CD4-positive, CD25-positive, alpha-beta regulatory T cell (primary cell): ENCODE data around the gene DIP2C. TPM values are rescaled to one million over a fixed set of nuclear protein-coding genes. Genes with fewer than 3 reads are reported as not detected.

ENCODE experiments used
- ATAC-seq, 2 donors: fragments of 150-1000 bp; cut with Tn5 transposase; one replicate each; pipeline ENCODE4 v1.10.0; 2021; ENCODE audit warnings: low read depth in 2 of 2, moderate number of reproducible peaks in 2 of 2, moderate library complexity in 1 of 2
- DNase-seq, 3 donors: peaks; one replicate each; pipeline versions ENCODE4 v3.0.0 to v3.0.0-alpha.2; 2012 to 2022; ENCODE audit warnings: mixed read lengths in 1 of 3
- H3K27ac ChIP-seq: one replicate; pipeline ENCODE4 v1.7.0; 2013; ENCODE audit warnings: mild to moderate bottlenecking, low read length; ENCODE audit not compliant: insufficient read depth, poor library complexity, severe bottlenecking
- H3K27me3 ChIP-seq: one replicate; pipeline ENCODE4 v1.7.0; 2013; ENCODE audit warnings: low read length; ENCODE audit not compliant: control insufficient read depth, insufficient read depth
- H3K36me3 ChIP-seq: one replicate; pipeline ENCODE4 v1.7.0; 2013; ENCODE audit warnings: mild to moderate bottlenecking, low read length, moderate library complexity; ENCODE audit not compliant: control insufficient read depth, insufficient read depth
- H3K4me1 ChIP-seq: 2 replicates; pipeline ENCODE4 v1.7.0; 2013; ENCODE audit warnings: mild to moderate bottlenecking, low read length; ENCODE audit not compliant: insufficient read depth, control insufficient read depth, poor library complexity, severe bottlenecking
- H3K4me3 ChIP-seq: one replicate; pipeline ENCODE4 v1.7.0; 2013; ENCODE audit warnings: low read depth, mild to moderate bottlenecking, low read length, moderate library complexity
- H3K9me3 ChIP-seq, 2 experiments: 1 replicate in 1 of 2; 2 replicates in 1 of 2; pipeline ENCODE4 v1.7.0; 2013; ENCODE audit warnings: low read length in 2 of 2, mild to moderate bottlenecking in 1 of 2, moderate library complexity in 1 of 2; ENCODE audit not compliant: control insufficient read depth in 2 of 2
- H3K27ac Mint-ChIP-seq, 3 donors: one replicate each; pipeline ENCODE4 v1.8.0; 2020 to 2022; ENCODE audit warnings: mild to moderate bottlenecking in 3 of 3, mixed read lengths in 3 of 3, moderate library complexity in 2 of 3
- H3K27me3 Mint-ChIP-seq: one replicate; pipeline ENCODE4 v1.8.0; 2022; ENCODE audit warnings: mild to moderate bottlenecking, mixed read lengths
- H3K36me3 Mint-ChIP-seq: one replicate; pipeline ENCODE4 v1.8.0; 2020; ENCODE audit warnings: mixed read lengths
- H3K4me1 Mint-ChIP-seq, 4 donors: one replicate each; pipeline ENCODE4 v1.8.0; 2020 to 2022; ENCODE audit warnings: mixed read lengths in 4 of 4, mild to moderate bottlenecking in 1 of 4
- H3K4me3 Mint-ChIP-seq, 4 donors: one replicate each; pipeline ENCODE4 v1.8.0; 2020 to 2022; ENCODE audit warnings: mild to moderate bottlenecking in 4 of 4, mixed read lengths in 4 of 4, moderate library complexity in 3 of 4
- H3K9me3 Mint-ChIP-seq, 7 donors: one replicate each; pipeline ENCODE4 v1.8.0; 2020 to 2022; ENCODE audit warnings: mixed read lengths in 7 of 7, mild to moderate bottlenecking in 3 of 7, moderate library complexity in 2 of 7
- polyA plus RNA-seq, 4 donors: library from polyadenylated mRNA; unstranded; fragments of 300-500 nt; fragmentation: Illumina TruSeq; gene quantifications; one replicate each; pipeline ENCODE4 v1.2.3, GENCODE V29; 2021
- total RNA-seq: library from RNA; stranded (reverse); gene quantifications from one replicate; pipeline ENCODE4 v1.2.3, GENCODE V29; 2022

The DIP2C gene
- total and polyA plus RNA-seq, 5 donors from 2014 or later = 0.47 to 4.1 (median 0.54) TPM

- Mint-ChIP-seq H3K4me1 (peaks cover 0 to 5% (median 0%) of the 10 kb centered on the region in 4 donors), H3K36me3 (no peaks in the 10 kb centered on the region), H3K27me3 (peaks cover 6% of the 10 kb centered on the region), H3K4me3 (no peak overlapping the region), H3K27ac (no peak overlapping the region), H3K9me3 (peaks cover 0 to 2% (median 0%) of the 10 kb centered on the region in 7 donors)
- H3K4me1 ChIP-seq = no peaks in the 10 kb centered on the region
- no peak for ATAC-seq
- no peak overlapping the region for H3K4me3 ChIP-seq
- DNase-seq = no peak
- no peaks in the 10 kb centered on the region for H3K9me3 ChIP-seq
- H3K27me3 ChIP-seq = no peaks in the 10 kb centered on the region
- no peaks in the 10 kb centered on the region for H3K36me3 ChIP-seq
- no peak overlapping the region for H3K27ac ChIP-seq
Measured at GRCh38 chr10:665579-666091, 23.8 kb downstream of the DIP2C start.

DNA sequence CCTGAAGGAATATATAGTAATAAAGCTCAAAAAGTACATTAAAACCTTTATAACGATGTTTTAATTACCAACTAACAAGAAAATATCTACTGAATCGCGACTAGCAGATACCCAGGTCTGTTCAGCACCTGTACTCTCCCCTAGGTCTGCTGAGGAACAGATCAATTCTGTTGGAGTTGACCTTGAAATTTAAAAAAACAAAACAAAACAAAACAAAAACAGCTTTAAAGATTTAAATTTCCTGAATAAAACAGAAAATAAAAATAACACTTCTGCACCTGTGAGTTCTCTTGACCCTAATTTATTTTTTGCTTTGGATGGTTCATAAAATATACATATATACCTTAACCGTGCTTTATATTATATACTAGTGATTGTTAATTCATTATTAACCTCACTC lies 24.6 kb downstream of the DIP2C start:
- H3K4me3 Mint-ChIP-seq = no peak overlapping the region
- Histone ChIP-seq H3K27me3 (no peaks in the 10 kb centered on the region), H3K27ac (no peak overlapping the region), H3K36me3 (no peaks in the 10 kb centered on the region), H3K4me1 (no peaks in the 10 kb centered on the region), H3K9me3 (no peaks in the 10 kb centered on the region), H3K4me3 (no peak overlapping the region)
- H3K9me3 Mint-ChIP-seq = no peaks in the 10 kb centered on the region
- no peak for DNase-seq
- no peak overlapping the region for H3K27ac Mint-ChIP-seq
- H3K4me1 Mint-ChIP-seq = peaks cover 0 to 5% (median 0%) of the 10 kb centered on the region in 4 donors
- no peak for ATAC-seq
- H3K36me3 Mint-ChIP-seq = no peaks in the 10 kb centered on the region
- H3K27me3 Mint-ChIP-seq = peaks cover 6% of the 10 kb centered on the region

- H3K4me1 Mint-ChIP-seq = peaks cover 0 to 5% (median under 1%) of the 10 kb centered on the region in 4 donors
- no peaks in the 10 kb centered on the region for H3K9me3 Mint-ChIP-seq
- H3K4me3 Mint-ChIP-seq = no peak overlapping the region
- H3K36me3 ChIP-seq = no peaks in the 10 kb centered on the region
- no peak for ATAC-seq
- H3K27me3 ChIP-seq = no peaks in the 10 kb centered on the region
- no peak overlapping the region for H3K27ac Mint-ChIP-seq
- no peaks in the 10 kb centered on the region for H3K9me3 ChIP-seq
- no peaks in the 10 kb centered on the region for H3K36me3 Mint-ChIP-seq
- no peaks in the 10 kb centered on the region for H3K4me1 ChIP-seq
- H3K27me3 Mint-ChIP-seq = peaks cover 6% of the 10 kb centered on the region
- H3K27ac ChIP-seq = no peak overlapping the region
- no peak overlapping the region for H3K4me3 ChIP-seq
- no peak for DNase-seq
Measured at GRCh38 chr10:664301-664700, 25.2 kb downstream of the DIP2C start.

DNA sequence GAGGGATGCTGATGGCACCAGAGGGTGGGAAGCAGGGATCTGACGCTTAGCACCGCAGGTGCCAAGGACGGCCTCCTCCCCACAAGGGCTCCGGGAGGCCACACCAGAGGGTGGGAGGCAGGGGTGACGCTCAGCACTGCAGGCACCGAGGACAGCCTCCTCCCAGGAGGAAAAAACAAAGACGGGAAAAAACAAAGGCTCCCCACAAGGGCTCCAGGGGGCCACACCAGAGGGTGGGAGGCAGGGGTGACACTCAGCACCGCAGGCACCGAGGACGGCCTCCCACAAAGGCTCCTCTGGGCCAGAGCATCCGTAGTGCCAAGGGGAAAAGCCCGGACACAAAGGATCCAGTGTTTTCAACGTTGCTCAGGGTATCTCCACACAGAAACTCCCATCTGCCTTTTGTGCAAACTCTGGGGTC lies 25.6 kb downstream of the DIP2C start:
- H3K4me1 ChIP-seq = no peaks in the 10 kb centered on the region
- H3K27ac ChIP-seq = no peak overlapping the region
- H3K4me3 ChIP-seq = no peak overlapping the region
- H3K27ac Mint-ChIP-seq = no peak overlapping the region
- ATAC-seq (no peak), DNase-seq (no peak)
- H3K9me3 ChIP-seq = no peaks in the 10 kb centered on the region
- H3K4me3 Mint-ChIP-seq = no peak overlapping the region
- no peaks in the 10 kb centered on the region for H3K36me3 ChIP-seq
- peaks cover 0 to 5% (median 1%) of the 10 kb centered on the region in 4 donors for H3K4me1 Mint-ChIP-seq
- H3K9me3 Mint-ChIP-seq = no peaks in the 10 kb centered on the region
- peaks cover 6% of the 10 kb centered on the region for H3K27me3 Mint-ChIP-seq
- no peaks in the 10 kb centered on the region for H3K27me3 ChIP-seq
- no peaks in the 10 kb centered on the region for H3K36me3 Mint-ChIP-seq

DNA sequence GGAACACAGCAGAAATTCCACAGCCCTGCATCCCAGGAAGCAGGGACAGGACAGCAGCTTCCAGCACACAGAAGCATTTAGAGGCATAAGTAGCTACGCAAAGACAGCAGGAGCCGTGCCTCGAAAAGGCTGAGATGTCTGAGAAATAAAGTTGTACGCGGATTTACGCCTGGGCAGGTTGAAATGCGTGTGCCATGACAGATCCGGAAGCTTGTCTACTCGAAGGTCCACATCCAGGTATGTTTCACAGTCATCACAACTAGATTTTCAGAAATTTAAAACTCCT lies 26.1 kb downstream of the DIP2C start:
- DNase-seq (no peak), ATAC-seq (no peak)
- Histone ChIP-seq H3K27me3 (no peaks in the 10 kb centered on the region), H3K27ac (no peak overlapping the region), H3K4me3 (no peak overlapping the region), H3K36me3 (no peaks in the 10 kb centered on the region), H3K4me1 (no peaks in the 10 kb centered on the region), H3K9me3 (no peaks in the 10 kb centered on the region)
- Mint-ChIP-seq H3K9me3 (no peaks in the 10 kb centered on the region), H3K27ac (no peak overlapping the region), H3K27me3 (peaks cover 6% of the 10 kb centered on the region), H3K4me1 (peaks cover 0 to 5% (median 1%) of the 10 kb centered on the region in 4 donors), H3K36me3 (no peaks in the 10 kb centered on the region), H3K4me3 (no peak overlapping the region)

- peaks cover 6% of the 10 kb centered on the region for H3K27me3 Mint-ChIP-seq
- no peak for ATAC-seq
Measured at GRCh38 chr10:662686-663465, 26.6 kb downstream of the DIP2C start.

DNA sequence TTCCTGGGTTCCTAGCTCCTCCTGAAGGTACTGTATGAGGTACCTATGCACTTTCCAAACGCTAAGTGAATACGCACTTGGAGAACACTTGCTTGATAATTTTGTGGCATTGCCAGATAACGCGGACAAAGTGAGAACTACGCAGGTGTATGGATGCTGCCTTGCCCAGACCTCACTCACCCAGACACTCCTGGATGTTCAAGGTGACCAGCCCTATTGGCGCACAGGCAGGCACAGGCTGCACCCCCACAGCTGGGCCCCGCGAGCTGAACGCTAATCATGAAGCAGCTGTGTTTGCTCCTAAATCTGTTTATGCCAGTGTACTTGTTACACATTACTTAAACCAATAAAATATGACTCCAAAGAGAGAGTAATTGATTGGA lies 27.3 kb downstream of the DIP2C start:
- Mint-ChIP-seq H3K36me3 (no peaks in the 10 kb centered on the region), H3K4me1 (peaks cover 0 to 5% (median 1%) of the 10 kb centered on the region in 4 donors)
- H3K27ac ChIP-seq = no peak overlapping the region

More at GRCh38 chr10:662686-663465, 26.6 kb downstream of the DIP2C start:
- Mint-ChIP-seq H3K36me3 (no peaks in the 10 kb centered on the region), H3K27ac (no peak overlapping the region), H3K4me3 (peak overlapping the region in 1 of 4 donors; percentile 13), H3K4me1 (peaks cover 0 to 5% (median 1%) of the 10 kb centered on the region in 4 donors), H3K9me3 (no peaks in the 10 kb centered on the region)
- Histone ChIP-seq H3K27me3 (no peaks in the 10 kb centered on the region), H3K27ac (no peak overlapping the region), H3K36me3 (no peaks in the 10 kb centered on the region), H3K4me3 (no peak overlapping the region), H3K9me3 (no peaks in the 10 kb centered on the region), H3K4me1 (no peaks in the 10 kb centered on the region)
- DNase-seq = no peak

More for the DNA sequence above, 27.3 kb downstream of the DIP2C start:
- ATAC-seq = no peak
- DNase-seq = no peak
- Histone ChIP-seq H3K4me1 (no peaks in the 10 kb centered on the region), H3K4me3 (no peak overlapping the region), H3K9me3 (no peaks in the 10 kb centered on the region), H3K36me3 (no peaks in the 10 kb centered on the region), H3K27me3 (no peaks in the 10 kb centered on the region)
- Mint-ChIP-seq H3K27me3 (peaks cover 6% of the 10 kb centered on the region), H3K27ac (peak overlapping the region in 1 of 3 donors; percentile 15), H3K9me3 (no peaks in the 10 kb centered on the region), H3K4me3 (no peak overlapping the region)
